NT2/D1 (cell line): ENCODE results near the gene ZFAND6.

Experiments
- SUZ12 ChIP-seq: IDR thresholded peaks from 2 replicates; pipeline ENCODE4 v1.6.1; 2011; ENCODE audit not compliant: insufficient read length, insufficient read depth; ENCODE audit errors: extremely low read depth
- YY1 ChIP-seq: IDR thresholded peaks from 2 replicates; pipeline ENCODE4 v1.6.1; 2011; ENCODE audit not compliant: insufficient read length, insufficient read depth
- ZNF274 ChIP-seq: IDR thresholded peaks from 2 replicates; pipeline ENCODE4 v1.6.1; 2011; ENCODE audit warnings: mild to moderate bottlenecking, low read depth, low read length

DNA sequence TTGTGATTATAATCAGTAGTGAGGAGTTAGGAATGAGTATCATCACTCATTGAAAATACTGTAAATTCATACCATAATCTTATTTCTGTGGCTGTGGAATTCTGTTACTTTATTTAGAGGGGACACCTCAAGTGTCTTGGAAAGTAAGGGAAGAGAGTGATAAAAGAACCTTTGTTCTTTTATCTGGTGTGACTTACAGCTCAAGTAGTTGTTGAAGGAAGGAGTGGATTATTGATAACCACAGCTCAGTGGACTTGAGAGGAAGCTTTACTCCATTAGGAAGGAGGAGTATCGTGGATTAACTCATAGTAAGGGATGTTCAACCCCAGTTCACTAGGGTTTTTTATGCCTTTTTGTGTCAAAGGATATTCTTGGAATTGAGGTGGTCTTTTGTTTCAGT is 61.2 kb downstream of the ZFAND6 start:
- no peak for TF ChIP-seq YY1
- no peak for TF ChIP-seq ZNF274
- no peak for TF ChIP-seq SUZ12
